ENCODE results near the gene BMP6.

The BMP6 gene

GRCh38 chr6:7805078-7805849 is 79.4 kb downstream of the BMP6 start:
- no peak overlapping the region for H3K4me3 ChIP-seq (replicated peaks; ENCODE audit: low read depth, low read length)
- no peak for TF ChIP-seq CTCF (IDR thresholded peaks at IDR 0.05; ENCODE audit: low read depth, low read length, missing control alignments)
- DNase-seq (ENCODE audit: extremely low read depth, low read depth), result no peak

GRCh38 chr6:7805850-7806214 is 79.9 kb downstream of the BMP6 start:
- no peak for TF ChIP-seq CTCF (IDR thresholded peaks at IDR 0.05; ENCODE audit: low read depth, low read length, missing control alignments)
- H3K4me3 ChIP-seq (replicated peaks; ENCODE audit: low read depth, low read length), result no peak overlapping the region
- DNase-seq (ENCODE audit: extremely low read depth, low read depth), result no peak

DNA sequence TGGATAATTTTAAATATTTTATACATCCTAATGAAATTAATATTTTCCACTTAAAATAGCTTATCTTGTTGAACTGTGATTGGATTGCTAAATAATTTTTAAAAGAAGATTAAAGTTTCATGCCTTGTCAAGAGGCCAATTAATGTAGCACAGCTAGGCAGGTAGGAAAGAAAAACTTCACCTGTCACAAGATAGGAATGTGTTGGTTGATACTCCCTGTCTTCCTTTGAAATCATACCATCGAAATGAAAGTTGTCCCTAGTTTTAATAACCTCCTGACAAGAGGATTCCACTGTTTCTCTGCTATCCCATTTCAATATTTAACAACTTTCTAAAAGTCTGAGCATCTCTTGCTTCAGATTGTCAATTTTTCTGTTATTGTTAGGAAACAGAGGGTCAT is 80.8 kb downstream of the BMP6 start:
- no peak for TF ChIP-seq CTCF (IDR thresholded peaks at IDR 0.05; ENCODE audit: low read depth, low read length, missing control alignments)
- DNase-seq (ENCODE audit: extremely low read depth, low read depth), result no peak
- no peak overlapping the region for H3K4me3 ChIP-seq (replicated peaks; ENCODE audit: low read depth, low read length)

DNA sequence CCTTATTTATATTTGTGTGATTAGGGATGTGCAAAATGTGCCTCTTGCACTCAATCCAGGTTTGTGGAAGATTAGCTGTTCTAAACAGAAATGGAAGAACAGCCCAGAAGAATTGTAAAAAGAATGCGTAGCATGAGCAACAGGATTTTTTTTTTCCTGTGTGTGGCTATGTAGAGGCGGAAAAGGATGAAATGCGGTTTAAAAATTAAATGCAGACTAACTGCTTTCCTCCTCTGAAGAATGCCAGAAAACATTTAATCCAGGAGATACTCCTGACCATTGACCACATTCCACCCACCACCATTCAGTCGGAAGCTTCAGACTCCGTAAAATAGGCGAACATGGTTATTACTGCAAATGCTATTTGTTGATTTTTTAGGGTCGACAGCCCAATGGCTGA is 83.4 kb downstream of the BMP6 start:
- H3K4me3 ChIP-seq (replicated peaks; ENCODE audit: low read depth, low read length), result no peak overlapping the region
- TF ChIP-seq CTCF (IDR thresholded peaks at IDR 0.05; ENCODE audit: low read depth, low read length, missing control alignments), result no peak
- DNase-seq (ENCODE audit: extremely low read depth, low read depth), result no peak

DNA sequence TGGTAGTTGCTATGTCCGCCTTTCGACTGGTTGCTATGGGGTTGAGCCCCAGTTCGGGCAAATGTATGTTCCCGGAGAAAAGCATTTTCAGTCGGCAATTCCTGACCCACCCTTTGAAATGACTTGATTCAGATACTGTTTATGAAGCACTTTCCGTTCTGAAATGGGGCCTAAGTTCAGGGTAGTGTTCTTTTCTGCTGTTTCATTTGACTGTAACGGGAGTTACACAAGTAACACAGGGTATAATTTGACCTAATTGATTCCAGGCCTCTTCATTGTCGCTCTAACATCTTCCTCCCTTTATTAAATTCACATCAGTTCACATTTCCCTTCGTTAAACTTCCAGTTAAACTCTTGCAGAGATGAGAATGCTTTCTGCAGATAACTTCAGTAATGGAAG is 85.5 kb downstream of the BMP6 start:
- TF ChIP-seq CTCF (IDR thresholded peaks at IDR 0.05; ENCODE audit: low read depth, low read length, missing control alignments), result no peak
- no peak for DNase-seq (ENCODE audit: extremely low read depth, low read depth)
- no peak overlapping the region for H3K4me3 ChIP-seq (replicated peaks; ENCODE audit: low read depth, low read length)

DNA sequence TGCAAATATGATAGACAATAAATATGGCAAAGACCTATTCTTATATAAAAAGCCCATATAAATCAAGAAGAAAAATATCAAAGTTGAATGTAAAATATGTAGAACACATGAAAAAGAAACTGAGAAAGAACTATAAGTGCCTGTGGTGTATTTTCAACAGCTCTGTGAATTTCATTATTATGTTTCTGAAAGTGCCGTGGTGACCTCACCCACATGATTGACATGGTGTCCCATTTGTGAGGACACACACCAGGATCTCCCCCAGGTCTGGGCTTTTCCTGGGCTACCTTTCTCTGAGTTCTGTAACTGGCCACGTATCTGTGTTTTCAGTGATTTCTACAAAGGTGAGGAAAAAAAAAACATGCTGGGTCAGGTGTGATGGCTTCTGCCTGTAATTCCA is 86.7 kb downstream of the BMP6 start:
- no peak for DNase-seq (ENCODE audit: extremely low read depth, low read depth)
- no peak overlapping the region for H3K4me3 ChIP-seq (replicated peaks; ENCODE audit: low read depth, low read length)
- TF ChIP-seq CTCF (IDR thresholded peaks at IDR 0.05; ENCODE audit: low read depth, low read length, missing control alignments), result no peak

DNA sequence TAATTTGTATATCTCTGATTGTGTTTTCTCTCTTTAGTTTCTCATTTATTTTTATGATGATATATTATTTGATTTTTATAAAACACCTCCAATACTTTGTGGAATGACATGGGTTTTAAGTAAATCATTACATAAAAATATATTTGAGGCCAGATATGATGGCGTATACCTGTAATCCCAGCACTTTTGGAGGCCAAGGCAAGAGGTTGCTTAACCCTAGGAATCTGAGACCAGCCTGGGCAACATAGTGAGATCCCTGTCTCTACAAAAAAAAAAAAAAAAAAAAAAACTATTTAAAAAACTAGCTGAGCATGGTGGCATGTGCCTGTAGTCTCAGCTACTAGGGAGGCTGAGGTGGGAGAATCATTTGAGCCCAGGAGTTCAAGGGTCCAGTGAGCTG is 87.3 kb downstream of the BMP6 start:
- TF ChIP-seq CTCF (IDR thresholded peaks at IDR 0.05; ENCODE audit: low read depth, low read length, missing control alignments), result no peak
- H3K4me3 ChIP-seq (replicated peaks; ENCODE audit: low read depth, low read length), result no peak overlapping the region
- no peak for DNase-seq (ENCODE audit: extremely low read depth, low read depth)
